HG02970 (cell line): ENCODE data around the gene CTSS.
A peak's percentile ranks its signal among the peaks of the same experiment; 100 is the strongest.
"Not testable (repeated sequence)": the region's sequence is repeated elsewhere in the genome, so short reads cannot be mapped to it uniquely, and the experiment has no call there.

Experiments
- ATAC-seq: cut with Tn5 transposase; IDR thresholded peaks from one replicate; pipeline ENCODE4 v1.9.1; 2021; ENCODE audit warnings: mild to moderate bottlenecking, moderate library complexity, moderate number of reproducible peaks; ENCODE audit not compliant: unreplicated experiment, low FRiP score

The CTSS gene

DNA sequence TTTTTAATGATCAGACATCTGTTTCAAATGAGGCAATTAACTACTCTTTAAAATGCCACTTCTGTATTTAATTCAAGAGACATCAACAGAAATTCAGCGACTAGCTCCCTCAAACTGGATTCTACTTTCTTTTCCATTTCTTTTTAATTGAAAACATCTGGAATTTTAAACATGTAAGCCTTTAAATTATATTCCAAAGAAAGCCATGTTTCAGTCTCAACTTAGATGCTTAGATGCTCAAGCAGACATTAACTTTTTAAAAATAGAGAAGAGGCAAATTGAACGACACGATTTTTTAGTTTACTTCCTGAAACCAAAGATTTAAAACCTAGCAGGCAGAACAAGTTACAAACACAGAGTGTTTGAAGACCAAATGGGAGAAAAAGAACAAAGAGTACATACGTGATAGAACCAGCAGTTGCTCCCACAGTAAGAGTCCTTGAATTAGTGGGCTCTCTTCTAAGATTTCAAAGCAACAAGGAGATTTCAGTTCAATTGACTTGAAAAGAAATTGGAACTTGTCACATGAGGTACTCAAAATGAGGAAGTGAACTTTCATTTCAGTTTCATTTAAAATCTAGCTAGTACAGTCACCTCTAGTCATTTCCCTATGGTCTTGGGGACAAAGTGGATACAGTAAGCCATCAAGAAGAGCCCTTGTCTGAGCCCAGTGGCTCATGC lies at the start of gene CTSS:
Gene CTSS, minus strand, starts transcription at position 483 of the 681 bp plus-strand sequence. CDS start 1,015 bp downstream, outside the sequence.
- peak; percentile 75 for ATAC-seq

DNA sequence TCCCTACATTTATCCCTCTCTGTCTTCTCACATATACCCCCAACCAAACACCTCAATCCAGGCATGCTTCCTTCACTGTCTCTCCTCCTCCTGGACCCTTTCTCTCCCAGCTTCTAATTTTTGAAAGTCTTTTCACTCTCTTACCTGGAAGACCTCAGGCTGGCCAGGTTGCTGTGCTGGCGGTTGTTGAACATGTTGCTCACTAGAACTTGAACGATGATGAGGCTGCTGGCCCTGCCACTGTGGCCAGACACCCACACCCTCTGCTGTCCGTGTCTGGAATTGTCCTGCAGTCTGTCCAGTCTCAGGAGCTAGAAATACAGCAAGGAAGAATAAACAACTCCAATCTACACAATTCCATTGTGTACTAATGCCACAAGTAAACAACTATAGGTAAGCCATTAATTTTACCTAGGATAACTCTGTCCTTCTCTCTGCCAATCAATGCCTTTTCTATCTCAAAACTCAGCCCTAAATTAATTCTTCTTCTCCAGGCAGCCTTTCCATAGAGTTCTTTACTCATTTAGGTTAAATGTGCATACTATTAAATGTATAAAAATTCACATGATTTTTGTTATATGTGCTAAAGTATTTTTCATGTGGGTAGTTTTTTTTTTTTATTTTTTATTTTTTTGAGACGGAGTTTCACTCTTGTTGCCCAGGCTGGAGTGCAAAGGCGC lies 47.6 kb upstream of the CTSS start:
- no peak for ATAC-seq

DNA sequence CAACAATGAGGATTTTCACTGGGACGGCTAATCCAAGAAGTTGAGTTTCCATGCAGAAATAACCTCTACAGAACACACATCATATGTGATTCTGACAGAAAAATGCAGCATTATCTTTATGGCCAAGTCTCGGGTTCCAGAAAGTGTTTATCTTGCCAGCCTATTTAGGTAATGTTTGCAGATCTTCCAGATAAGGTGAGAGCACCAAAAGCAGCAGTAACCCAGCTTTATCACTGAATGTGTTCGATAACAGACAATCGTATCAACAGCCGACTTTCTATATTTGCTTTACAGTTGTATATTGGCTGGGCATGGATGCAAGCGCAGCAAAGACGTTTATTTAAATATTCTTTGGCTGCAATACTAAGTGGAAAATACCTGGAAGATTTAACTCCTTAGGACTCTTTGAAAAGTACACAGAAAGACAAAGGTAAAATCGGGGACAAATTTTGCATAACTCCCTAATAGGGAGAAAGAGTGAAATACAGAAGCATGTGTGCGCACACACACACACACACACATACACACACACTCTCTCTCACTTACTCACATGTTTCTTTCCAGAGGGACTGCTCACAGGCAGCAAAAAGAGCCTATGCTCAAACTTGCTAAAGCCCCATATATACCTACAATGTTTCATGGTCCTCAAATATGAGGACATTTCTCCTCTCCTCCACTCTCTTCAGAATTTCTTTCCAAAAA lies 45.5 kb upstream of the CTSS start:
- ATAC-seq = no peak

DNA sequence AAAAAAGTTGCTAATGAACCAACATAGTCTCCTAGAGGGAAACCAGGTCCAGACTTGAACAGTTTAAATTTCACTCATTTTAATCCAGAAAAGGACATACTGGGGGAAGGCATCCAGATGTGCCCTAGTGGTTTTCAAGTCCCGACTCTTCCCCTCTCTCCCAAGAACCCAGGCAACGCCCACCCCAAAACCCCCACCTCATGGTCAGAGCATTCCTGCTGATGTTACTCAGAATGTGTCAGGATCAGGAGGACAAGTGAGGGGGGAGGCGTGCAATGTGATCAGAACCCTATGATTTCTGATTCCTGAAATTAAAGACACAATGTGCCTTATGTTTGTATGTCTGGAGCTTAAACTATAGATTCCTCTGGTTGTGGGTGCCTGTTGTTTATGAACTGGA lies 44.1 kb upstream of the CTSS start:
- no peak for ATAC-seq

DNA sequence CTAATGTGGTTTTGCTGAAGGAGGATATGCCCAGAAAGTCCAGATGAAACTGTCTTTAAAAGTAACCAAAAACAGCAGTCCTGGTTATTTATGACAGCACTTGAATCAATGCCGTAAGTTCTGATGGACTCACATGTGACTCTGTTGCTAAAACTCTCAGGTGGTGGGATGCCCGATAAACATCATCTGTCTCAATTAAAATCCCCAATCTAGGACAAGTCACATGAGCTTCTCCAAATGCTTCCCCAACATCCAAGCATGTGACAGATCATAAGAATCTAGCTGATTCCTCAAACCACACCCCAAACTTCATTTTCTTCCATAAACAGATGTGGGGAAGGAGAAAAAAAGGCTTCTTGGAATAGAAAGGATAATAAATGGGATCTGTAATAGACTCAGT lies 43.3 kb upstream of the CTSS start:
- no peak for ATAC-seq

GRCh38 chr1:150808121-150808520 lies 42.5 kb upstream of the CTSS start, which contains the start of gene CTSK:
Gene CTSK (minus strand): TSS chr1:150808260. CDS start chr1:150806805, 1,455 bp downstream.
- no peak for ATAC-seq

DNA sequence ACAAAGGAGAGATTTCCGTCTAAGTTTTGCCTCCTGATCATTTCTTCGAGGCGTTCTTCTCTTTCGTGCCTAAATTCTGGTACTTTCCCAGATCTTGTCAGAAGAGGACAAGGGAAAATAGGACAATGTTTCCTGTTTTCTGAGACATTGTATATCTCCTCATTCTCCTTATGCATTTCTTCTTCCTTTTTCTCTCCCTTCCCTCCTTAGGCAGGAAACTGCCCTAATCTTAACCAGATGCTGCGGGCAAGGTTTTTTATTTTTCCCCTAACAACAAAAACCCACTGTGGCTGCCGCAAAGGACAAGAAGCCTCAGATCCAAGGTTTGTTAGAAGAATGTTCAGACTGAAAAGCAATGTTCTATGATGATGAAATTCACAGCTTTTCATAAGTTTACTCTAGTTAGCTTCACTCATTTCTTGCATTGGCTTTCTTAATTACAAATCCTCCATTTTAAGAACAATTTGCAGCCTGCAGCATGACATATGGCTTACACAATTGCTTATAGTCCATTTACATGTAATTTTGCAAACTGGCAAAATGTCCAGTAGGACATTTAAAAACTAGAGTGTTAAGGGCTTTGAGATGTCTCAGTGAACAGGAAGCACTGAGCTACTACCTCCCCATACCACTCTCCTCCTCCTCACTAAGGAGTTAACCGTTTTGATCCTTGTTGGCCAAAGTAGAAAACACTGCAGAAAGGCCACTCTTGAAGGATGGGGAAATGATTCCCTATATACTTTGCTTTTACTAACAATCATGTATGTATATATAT lies 41.9 kb upstream of the CTSS start:
- no peak for ATAC-seq

- ATAC-seq = no peak
These were observed 40.3 kb upstream of the CTSS start for GRCh38 chr1:150805899-150806298.

- no peak for ATAC-seq
These were observed 39.1 kb upstream of the CTSS start for GRCh38 chr1:150804671-150805070.

- no peak for ATAC-seq
These were observed 33.5 kb upstream of the CTSS start for GRCh38 chr1:150799089-150799488.

- ATAC-seq = no peak
These were observed 32.9 kb upstream of the CTSS start for GRCh38 chr1:150798525-150798924.

DNA sequence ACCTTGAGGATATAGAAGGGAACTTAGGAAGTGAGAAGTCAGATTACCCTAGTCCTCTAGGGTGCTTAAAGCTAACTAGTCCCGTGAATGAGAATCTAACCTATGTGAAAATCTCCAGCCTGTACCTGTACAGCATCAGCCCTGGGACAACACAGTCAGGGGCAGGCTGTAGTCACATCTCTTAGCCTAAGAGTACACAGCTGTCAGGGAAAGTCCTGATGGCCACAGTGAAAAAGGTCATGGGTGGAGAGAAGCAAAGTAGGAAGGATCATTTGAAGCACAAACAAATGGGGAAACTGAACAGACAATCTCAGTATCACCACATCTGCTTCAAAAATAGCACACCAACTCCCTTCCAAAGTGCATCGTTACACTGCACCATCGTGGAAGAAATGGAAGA lies 30.8 kb upstream of the CTSS start:
- ATAC-seq = no peak

GRCh38 chr1:150793778-150794177 lies 28.2 kb upstream of the CTSS start:
- not testable (repeated sequence) for ATAC-seq

GRCh38 chr1:150793221-150793620 lies 27.6 kb upstream of the CTSS start:
- no peak for ATAC-seq

GRCh38 chr1:150791585-150791984 lies 26.0 kb upstream of the CTSS start:
- ATAC-seq = no peak

GRCh38 chr1:150789396-150789795 lies 23.8 kb upstream of the CTSS start:
- no peak for ATAC-seq

GRCh38 chr1:150788946-150789345 lies 23.4 kb upstream of the CTSS start:
- no peak for ATAC-seq

- ATAC-seq = no peak
These were observed 21.9 kb upstream of the CTSS start for GRCh38 chr1:150787455-150787854.

- no peak for ATAC-seq
These were observed 14.9 kb upstream of the CTSS start for GRCh38 chr1:150780510-150780909.

DNA sequence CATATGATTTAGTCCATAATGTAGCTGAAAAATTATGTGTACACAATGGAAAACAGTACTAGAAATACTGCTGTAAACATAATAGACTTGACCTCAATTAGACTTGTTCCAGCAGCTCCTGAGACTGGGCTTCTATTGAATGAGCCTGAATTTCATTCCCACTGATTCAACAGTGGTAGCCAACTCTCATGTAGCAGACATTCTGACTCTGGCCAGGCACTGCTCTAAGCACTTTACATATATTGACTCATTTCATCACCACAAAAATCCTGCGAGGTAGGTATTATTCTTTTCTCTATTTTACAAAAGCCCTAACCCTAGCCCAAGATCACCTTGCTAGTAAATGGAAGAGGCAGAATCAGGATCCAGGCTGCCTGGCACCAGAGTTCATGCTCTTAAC lies 12.8 kb upstream of the CTSS start:
- ATAC-seq = no peak

DNA sequence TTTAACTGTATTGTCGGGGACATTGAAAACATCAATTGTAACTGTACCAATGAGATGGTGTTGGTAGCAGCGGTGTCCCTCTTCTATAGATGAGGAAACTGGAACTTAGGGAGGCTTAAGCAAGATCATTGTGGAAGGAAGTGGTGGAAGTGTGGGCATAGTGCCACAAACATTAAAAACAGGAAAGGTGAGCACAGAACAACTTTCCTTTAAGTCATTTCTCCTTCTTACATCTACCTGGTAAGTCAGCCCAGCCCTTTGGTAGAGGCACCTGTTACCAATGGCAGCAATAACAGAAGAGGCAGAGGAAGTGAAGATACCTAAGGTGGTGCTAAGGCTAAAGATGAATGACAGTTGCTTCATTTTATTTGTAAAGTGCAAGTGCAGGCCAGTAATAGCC lies 12.0 kb upstream of the CTSS start:
- no peak for ATAC-seq
